Peyer's patch (tissue), 4 donors: Measurements from ENCODE around the gene LYPD8. TPM values are rescaled to one million over a fixed set of nuclear protein-coding genes. Genes with fewer than 3 reads are reported as not detected.

Source experiments
- DNase-seq, 3 donors: peaks; one replicate each; pipeline ENCODE4 v3.0.0-alpha.2; 2017 to 2019
- H3K27ac ChIP-seq, 4 donors: fragments of 200-600 bp; sonication (generic); one replicate each; pipeline ENCODE4 v1.5.1; 2016 to 2019
- H3K27me3 ChIP-seq, 2 donors: fragments of 200-600 bp; sonication (generic); one replicate each; pipeline ENCODE4 v1.5.1; 2019
- H3K36me3 ChIP-seq, 3 donors: fragments of 200-600 bp; sonication (generic); one replicate each; pipeline ENCODE4 v1.5.1; 2016 to 2019
- H3K4me1 ChIP-seq, 4 donors: fragments of 200-600 bp; sonication (generic); one replicate each; pipeline ENCODE4 v1.5.1; 2016 to 2019
- H3K4me3 ChIP-seq, 4 donors: fragments of 200-600 bp; sonication (generic); 1 replicate in 3 of 4; 2 replicates in 1 of 4; pipeline ENCODE4 v1.5.1; 2016 to 2019; ENCODE audit warnings: mild to moderate bottlenecking in 1 of 4
- H3K9me3 ChIP-seq, 4 donors: fragments of 200-600 bp; sonication (generic); one replicate each; pipeline ENCODE4 v1.5.1; 2016 to 2019; ENCODE audit warnings: mild to moderate bottlenecking in 1 of 4
- CTCF ChIP-seq, 6 experiments: fragments of 450-650 bp in 4 of 6; fragments of 200-600 bp in 2 of 6; sonication (generic) in 1 of 6; IDR thresholded peaks; one replicate each; pipeline ENCODE4 v1.5.1; 2017 to 2019; ENCODE audit warnings: antibody characterized with exemption in 6 of 6, mild to moderate bottlenecking in 3 of 6, moderate library complexity in 1 of 6
- POLR2A ChIP-seq, 2 donors: fragments of 450-650 bp; IDR thresholded peaks; one replicate each; pipeline ENCODE4 v1.5.1; 2017; ENCODE audit warnings: antibody characterized with exemption in 2 of 2, mild to moderate bottlenecking in 2 of 2, moderate library complexity in 2 of 2
- total RNA-seq, 4 donors: library from RNA; depleted of rRNA; stranded (reverse); fragments of >200 nt; gene quantifications; one replicate each; pipeline ENCODE4 v1.1.0, GENCODE V29; 2016

The LYPD8 gene
- total RNA-seq, 4 donors from 2014 or later, result 28.5 to 53.8 (median 34.7) TPM; not detected in 1

DNA sequence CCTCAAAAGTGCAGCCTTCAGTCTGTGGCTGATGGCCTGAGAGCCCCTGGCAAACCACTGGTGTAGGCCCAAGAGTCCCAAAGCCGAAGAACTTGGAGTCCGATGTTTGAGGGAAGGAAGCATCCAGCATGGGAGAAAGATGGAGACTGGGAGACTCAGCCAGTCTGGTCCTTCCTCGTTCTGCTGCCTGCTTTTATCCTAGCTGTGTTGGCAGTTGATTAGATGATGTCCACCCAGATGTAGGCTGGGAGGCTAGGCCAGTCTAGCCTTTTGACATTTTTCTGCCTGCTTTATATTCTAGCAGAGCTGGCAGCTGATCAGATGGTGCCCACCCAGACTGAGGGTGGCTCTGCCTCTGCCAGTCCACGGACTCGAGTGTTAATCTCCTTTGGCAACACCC, 1.1 kb upstream of the LYPD8 start:
- no peak overlapping the region for H3K4me3 ChIP-seq
- H3K9me3 ChIP-seq, result no peaks in the 10 kb centered on the region
- H3K27ac ChIP-seq, result peak overlapping the region in 3 of 4 donors; percentile 32 to 89 (median 66)
- H3K27me3 ChIP-seq, result no peaks in the 10 kb centered on the region
- H3K4me1 ChIP-seq, result peaks cover 0 to 20% (median 6%) of the 10 kb centered on the region in 4 donors
- no peaks in the 10 kb centered on the region for H3K36me3 ChIP-seq
- TF ChIP-seq POLR2A (IDR thresholded peaks at IDR 0.05), result no peak
- no peak for TF ChIP-seq CTCF (IDR thresholded peaks at IDR 0.05)
- no peak for DNase-seq

DNA sequence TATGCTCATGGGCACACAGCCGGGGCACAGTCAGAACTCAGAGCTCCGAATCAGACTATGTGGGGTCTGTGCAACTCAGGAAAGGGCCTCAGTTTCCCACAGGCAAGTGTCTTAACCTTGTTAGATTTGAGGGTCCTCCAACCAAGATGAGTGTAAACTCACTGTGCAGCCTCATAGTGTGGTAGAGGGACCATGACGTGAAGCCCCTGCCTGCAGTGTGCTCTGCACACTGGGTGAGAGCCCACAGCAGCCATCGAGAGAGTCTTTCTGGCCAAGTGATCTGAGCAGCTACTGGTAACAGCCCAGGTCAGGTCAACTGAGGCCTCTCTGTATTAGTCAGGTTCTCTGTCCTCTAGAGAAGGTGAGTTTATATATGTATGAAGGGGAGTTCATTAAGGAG, 592 bp upstream of the LYPD8 start:
- DNase-seq, result no peak
- Histone ChIP-seq H3K9me3 (no peaks in the 10 kb centered on the region), H3K27ac (peak overlapping the region in 1 of 4 donors; percentile 89), H3K4me3 (no peak overlapping the region), H3K36me3 (no peaks in the 10 kb centered on the region), H3K4me1 (peaks cover 0 to 20% (median 6%) of the 10 kb centered on the region in 4 donors), H3K27me3 (no peaks in the 10 kb centered on the region)
- TF ChIP-seq POLR2A (IDR thresholded peaks at IDR 0.05), result no peak
- no peak for TF ChIP-seq CTCF (IDR thresholded peaks at IDR 0.05)

DNA sequence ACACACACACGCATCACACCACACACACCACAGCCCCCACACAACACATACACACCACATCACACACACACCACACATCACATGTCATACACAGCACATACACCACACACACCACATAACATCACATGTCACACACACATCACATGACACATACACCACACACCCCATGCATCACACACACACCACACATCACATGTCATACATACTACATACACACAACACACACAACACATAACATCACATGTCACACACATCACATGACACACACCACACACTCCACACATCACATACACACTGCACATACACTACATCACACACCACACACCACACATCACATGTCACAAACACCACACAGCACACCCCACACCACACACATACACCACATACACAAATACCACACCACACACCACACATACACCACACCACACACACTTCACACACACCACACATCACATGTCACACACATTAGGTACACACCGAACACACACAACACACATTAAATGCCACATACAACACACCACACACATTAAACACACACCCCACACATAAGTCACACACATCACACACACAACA, 1.8 kb downstream of the LYPD8 start:
- no peak for DNase-seq
- H3K36me3 ChIP-seq, result no peaks in the 10 kb centered on the region

GRCh38 chr1:248753029-248753594, 2.4 kb downstream of the LYPD8 start:
- peaks cover 0 to 12% (median 6%) of the 10 kb centered on the region in 4 donors for H3K4me1 ChIP-seq
- no peak for DNase-seq
- no peaks in the 10 kb centered on the region for H3K27me3 ChIP-seq

More for the DNA sequence above, 1.8 kb downstream of the LYPD8 start:
- Histone ChIP-seq H3K9me3 (no peaks in the 10 kb centered on the region), H3K4me1 (peaks cover 0 to 18% (median 6%) of the 10 kb centered on the region in 4 donors), H3K27me3 (no peaks in the 10 kb centered on the region), H3K27ac (peak overlapping the region in 1 of 4 donors; percentile 25), H3K4me3 (no peak overlapping the region)
- TF ChIP-seq POLR2A (IDR thresholded peaks at IDR 0.05) (no peak), CTCF (IDR thresholded peaks at IDR 0.05) (no peak)

More at GRCh38 chr1:248753029-248753594, 2.4 kb downstream of the LYPD8 start:
- Histone ChIP-seq H3K27ac (peak overlapping the region in 1 of 4 donors; percentile 25), H3K4me3 (no peak overlapping the region), H3K36me3 (no peaks in the 10 kb centered on the region), H3K9me3 (no peaks in the 10 kb centered on the region)
- TF ChIP-seq POLR2A (IDR thresholded peaks at IDR 0.05) (no peak), CTCF (IDR thresholded peaks at IDR 0.05) (no peak)
